SK-N-MC (cell line): ENCODE measurements around the gene OSBPL1A.

Experiments used
- EZH2 ChIP-seq: fragments of 200-600 bp; sonication (generic); IDR thresholded peaks from one replicate; pipeline ENCODE4 v1.6.1; 2017; ENCODE audit warnings: antibody characterized with exemption
- POLR2AphosphoS5 ChIP-seq: IDR thresholded peaks from 2 replicates; pipeline ENCODE4 v1.6.1; 2012; ENCODE audit warnings: mild to moderate bottlenecking, low read depth, low read length, borderline replicate concordance

DNA sequence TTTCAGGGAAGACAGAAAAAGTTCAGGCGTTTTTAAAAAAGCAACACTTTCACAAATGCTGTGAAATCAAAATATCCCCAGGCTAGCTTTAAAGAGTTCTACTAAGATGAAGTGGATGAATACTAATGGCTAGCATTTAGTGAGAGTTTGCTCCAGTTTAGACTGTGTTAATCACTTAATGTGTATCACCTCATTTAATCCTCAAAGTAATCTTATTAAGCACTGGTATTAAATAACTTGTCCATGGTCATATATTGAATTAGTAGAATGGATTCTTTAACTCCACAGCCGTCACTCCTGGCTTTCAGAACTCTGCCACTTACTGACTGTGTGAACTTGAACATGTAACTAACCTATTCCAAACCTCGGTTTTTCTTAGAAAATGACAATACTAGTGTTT, 192.7 kb downstream of the OSBPL1A start:
- no peak for TF ChIP-seq EZH2
- TF ChIP-seq POLR2AphosphoS5: no peak
